HG03432 (cell line): ENCODE data around the gene PRDM16.

ENCODE experiments used
- ATAC-seq: cut with Tn5 transposase; IDR thresholded peaks from one replicate; pipeline ENCODE4 v1.9.1; 2021; ENCODE audit warnings: mild to moderate bottlenecking, moderate library complexity; ENCODE audit not compliant: unreplicated experiment

Gene PRDM16

GRCh38 chr1:3196577-3197245 is 127.7 kb downstream of the PRDM16 start:
- ATAC-seq, result no peak

- ATAC-seq, result no peak
Measured at GRCh38 chr1:3197781-3198316, 128.8 kb downstream of the PRDM16 start.

GRCh38 chr1:3198371-3199271 is 129.6 kb downstream of the PRDM16 start:
- ATAC-seq, result no peak

- ATAC-seq, result no peak
Measured at GRCh38 chr1:3204725-3205124, 135.7 kb downstream of the PRDM16 start.

- ATAC-seq, result no peak
Measured at GRCh38 chr1:3205815-3206214, 136.8 kb downstream of the PRDM16 start.

- ATAC-seq, result no peak
Measured at GRCh38 chr1:3206696-3207095, 137.7 kb downstream of the PRDM16 start.

GRCh38 chr1:3207217-3207848 is 138.3 kb downstream of the PRDM16 start:
- no peak for ATAC-seq

GRCh38 chr1:3208819-3209200 is 139.8 kb downstream of the PRDM16 start:
- ATAC-seq, result no peak

- ATAC-seq, result no peak
Measured at GRCh38 chr1:3209201-3209600, 140.2 kb downstream of the PRDM16 start.

GRCh38 chr1:3211582-3212375 is 142.8 kb downstream of the PRDM16 start:
- ATAC-seq, result no peak

- ATAC-seq, result no peak
Measured at GRCh38 chr1:3212453-3213355, 143.7 kb downstream of the PRDM16 start.

- no peak for ATAC-seq
Measured at GRCh38 chr1:3213730-3214129, 144.7 kb downstream of the PRDM16 start.

GRCh38 chr1:3215198-3216014 is 146.4 kb downstream of the PRDM16 start:
- ATAC-seq, result no peak

- no peak for ATAC-seq
Measured at GRCh38 chr1:3216015-3216391, 147.0 kb downstream of the PRDM16 start.

- no peak for ATAC-seq
Measured at GRCh38 chr1:3217181-3217641, 148.2 kb downstream of the PRDM16 start.

GRCh38 chr1:3217979-3218679 is 149.1 kb downstream of the PRDM16 start:
- no peak for ATAC-seq

GRCh38 chr1:3219005-3219790 is 150.2 kb downstream of the PRDM16 start:
- ATAC-seq, result no peak
